GM19240 (cell line): ENCODE data around the gene PTPRN2.

ENCODE experiments used
- DNase-seq: peaks from one replicate; pipeline ENCODE4 v3.0.0; 2011; ENCODE audit warnings: low spot score; ENCODE audit not compliant: insufficient read length

Gene PTPRN2

DNA sequence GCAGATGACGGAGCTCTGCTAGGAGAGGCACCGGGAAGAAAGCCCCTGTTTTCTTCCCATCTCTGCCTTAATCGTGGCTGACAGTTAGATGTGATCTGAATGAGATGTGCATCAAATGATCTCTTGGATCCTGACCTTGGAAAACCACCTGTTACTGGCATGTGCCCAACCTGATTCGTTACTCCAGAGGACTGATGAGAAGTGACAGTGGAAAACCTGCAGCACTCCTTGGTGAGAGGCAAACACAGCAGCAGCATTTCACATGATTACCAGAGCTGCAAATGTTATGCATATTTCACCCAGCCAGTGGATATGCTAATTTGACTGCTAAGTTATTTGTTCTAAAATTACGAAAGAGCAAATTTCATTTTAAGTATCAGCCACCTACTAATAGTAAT, 95.3 kb downstream of the PTPRN2 start:
- DNase-seq = no peak

DNA sequence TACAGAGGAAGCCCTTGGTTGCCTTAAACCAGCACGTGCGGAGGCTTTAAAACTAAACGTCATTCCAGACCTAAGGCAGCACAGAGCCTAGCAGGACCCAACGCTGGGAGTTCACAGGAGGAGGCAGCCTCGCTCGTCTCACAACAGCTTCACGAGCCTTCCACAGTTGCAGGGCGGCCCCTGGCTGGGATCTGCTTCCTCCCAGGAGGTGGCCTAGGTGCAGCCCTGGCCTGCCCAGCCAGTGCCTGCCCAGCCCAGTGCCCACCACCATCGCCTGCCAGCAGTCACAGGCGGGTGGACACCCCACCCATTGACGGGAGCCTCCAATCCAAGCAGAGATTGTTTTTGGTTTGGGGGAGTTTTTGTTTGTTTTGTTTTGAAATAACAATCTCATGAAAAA, 96.5 kb downstream of the PTPRN2 start:
- no peak for DNase-seq

DNA sequence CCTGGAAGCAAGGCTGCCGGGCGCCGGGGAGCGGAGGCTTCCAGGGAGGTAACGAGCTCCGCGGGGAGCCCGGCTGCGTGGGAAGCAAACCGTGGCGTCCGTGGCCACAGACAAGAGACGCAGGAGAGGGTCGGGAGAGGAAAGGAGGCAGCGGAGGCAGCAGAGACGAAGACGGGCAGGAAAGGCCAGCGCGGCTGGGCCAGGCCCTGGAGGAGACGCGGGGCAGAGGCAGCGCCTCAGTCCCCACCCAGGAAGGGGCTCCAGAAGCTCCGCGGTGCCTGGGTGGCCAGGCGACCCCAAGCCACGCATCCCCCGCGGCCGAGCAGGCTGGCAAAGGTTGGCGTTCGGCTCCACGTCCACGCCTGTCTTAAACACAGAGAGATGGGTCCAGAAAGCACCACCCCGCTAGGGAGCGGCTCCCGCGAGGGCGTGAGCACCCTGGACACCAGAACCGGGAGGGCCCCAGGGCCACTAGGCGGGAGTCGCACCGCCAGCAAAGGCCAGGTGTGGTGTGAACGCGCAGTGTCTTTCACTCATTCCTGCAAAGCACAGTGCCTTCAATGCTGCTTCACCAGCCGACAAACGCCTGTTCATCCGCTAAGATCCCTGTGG, 97.3 kb downstream of the PTPRN2 start:
- DNase-seq = no peak

DNA sequence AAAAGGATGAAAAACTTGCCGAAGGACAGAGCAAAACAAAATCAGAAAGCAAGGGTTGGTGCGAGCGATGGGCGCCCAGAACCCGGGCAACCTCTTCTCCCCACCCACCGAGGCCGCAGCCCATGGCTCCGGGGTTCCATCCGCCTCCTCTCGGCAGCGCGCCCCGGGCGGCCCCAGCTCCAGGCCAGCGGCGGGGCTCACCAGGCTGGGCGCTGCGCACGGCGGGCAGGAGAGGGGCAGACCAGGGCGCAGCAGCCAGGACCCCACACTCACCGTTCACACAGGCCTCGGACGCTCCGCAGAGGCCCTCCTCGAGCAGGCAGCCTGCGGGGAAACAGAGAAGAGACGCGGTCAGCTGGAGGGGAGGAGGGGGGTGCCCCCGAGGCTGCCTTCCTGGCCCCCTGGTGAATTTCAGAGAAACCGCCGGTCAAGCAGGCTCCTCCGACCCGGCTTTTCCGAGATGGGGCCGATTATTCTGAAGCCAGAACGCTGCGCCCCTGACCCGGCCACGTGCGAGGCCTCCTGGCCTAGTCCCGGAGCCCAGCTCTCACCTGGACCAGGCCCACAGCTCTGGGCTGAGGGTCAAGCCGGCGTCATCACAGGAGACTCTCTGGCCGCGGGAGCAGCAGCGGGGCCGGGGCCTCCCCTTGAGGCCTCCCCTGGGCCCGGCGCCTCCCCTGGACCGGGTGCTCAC, 98.0 kb downstream of the PTPRN2 start:
- no peak for DNase-seq

- no peak for DNase-seq
These were observed 99.2 kb downstream of the PTPRN2 start for GRCh38 chr7:158488181-158488971.

DNA sequence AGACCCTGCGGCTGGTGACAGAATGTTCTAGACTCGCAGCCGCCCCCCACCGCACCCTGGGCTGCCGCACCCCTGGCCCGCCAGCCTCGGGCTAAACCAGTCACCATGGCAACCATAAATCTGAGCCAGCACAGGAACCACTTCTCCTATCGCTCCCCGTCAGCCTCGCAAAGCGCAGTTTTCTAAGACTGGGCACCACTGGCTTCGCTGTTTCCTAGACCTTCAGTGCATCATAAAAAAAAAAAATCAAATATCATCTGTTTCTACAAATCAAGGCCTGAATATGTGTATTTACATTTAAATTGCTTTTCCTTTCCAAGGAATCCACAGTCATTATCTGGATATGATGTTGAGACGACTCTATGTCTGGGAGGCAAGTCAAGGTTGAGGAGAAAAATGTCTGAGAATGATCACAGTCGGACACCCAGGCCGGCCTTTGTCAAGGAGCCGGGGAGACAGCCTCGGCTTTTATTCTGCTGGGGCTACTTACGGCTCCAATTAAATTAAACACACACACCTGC, 99.9 kb downstream of the PTPRN2 start:
- no peak for DNase-seq

DNA sequence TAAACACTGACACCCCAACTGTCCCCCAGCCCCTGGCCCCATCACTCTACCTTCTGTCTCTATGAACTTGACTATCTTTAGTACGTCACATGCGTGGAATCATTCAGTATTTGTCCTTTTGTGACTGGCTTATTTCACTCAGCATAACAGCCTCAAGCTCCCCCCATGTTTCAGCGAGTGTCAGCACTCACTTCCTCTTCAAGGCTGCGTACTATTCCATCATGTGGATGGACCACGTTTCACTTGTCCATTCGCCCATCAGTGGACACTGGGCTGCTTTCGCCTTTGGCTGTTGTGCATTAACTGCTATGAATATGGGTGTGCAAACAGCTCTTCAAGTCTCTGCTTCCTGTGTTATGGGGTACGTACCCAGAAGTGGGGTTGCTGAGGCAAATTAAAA, 100.7 kb downstream of the PTPRN2 start:
- DNase-seq = no peak

GRCh38 chr7:158484801-158485531, 102.7 kb downstream of the PTPRN2 start:
- DNase-seq = no peak

DNA sequence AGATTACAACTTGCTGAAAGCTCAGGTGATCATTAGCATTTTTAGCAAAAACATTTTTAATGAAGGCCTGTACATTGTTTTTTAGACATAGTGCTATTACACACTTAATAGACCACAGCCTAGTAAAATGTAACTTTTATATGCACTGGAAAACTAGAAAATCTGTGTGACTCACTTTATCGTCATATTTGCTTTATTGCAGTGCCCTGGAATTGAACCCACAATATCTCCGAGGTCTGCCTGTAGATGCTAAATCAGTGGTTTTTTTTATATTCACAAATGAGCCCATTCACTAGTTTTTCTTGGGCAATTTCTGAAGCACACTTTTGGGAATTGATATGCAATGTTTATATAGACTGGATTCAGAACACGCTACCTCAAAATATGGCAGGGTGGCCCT, 105.1 kb downstream of the PTPRN2 start:
- no peak for DNase-seq

- DNase-seq = no peak
These were observed 108.0 kb downstream of the PTPRN2 start for GRCh38 chr7:158479664-158480025.

DNA sequence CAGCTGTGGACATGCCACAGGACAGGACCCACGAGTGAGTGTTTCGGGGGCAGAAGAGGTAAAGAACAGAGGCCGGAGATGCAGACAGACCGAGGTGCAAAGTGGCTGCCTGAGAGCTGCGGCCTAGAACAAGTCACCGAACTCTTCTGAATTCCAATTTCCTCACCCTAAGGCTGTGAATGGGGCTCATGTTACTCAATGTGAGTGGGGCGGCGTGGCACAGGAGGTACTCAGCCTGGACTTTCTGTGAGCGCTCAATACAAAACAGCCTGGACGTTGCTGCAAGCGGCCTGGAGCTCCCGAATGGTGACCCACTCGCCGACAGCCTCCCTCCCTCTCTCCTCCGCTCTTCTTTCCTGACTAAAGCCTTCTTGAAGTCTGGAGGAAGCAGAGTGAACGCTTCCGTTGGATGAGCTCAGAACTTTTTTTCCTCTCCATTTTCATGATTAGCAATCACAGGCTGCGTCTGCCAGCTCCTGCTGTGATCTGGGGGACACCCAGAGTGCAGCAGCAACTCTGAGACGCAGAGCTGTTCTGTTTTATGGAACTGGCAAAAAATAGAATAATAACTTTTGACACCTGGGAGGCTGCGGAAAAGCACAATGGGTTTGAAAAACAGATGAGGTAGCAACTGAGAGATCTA, 108.5 kb downstream of the PTPRN2 start:
- DNase-seq = no peak

DNA sequence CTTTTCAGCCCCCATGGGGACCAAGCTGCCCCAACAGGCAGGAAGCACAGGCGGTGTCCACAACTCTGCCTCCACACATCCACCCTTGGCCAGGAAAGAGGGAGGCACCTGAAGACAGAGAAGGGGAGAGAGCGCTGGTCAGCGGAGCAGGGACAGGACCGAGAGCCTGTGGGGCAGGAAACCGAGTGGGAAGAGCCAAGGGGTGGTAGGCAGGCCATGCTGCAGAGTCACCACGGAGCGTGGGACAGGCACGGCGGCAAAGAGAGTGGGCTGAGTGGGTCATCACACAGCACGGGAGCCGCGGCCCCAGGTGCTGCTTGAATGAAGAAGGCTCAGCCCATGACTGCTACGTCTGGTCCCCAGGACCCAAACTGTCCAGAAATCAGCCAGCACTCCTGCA, 109.8 kb downstream of the PTPRN2 start:
- no peak for DNase-seq

DNA sequence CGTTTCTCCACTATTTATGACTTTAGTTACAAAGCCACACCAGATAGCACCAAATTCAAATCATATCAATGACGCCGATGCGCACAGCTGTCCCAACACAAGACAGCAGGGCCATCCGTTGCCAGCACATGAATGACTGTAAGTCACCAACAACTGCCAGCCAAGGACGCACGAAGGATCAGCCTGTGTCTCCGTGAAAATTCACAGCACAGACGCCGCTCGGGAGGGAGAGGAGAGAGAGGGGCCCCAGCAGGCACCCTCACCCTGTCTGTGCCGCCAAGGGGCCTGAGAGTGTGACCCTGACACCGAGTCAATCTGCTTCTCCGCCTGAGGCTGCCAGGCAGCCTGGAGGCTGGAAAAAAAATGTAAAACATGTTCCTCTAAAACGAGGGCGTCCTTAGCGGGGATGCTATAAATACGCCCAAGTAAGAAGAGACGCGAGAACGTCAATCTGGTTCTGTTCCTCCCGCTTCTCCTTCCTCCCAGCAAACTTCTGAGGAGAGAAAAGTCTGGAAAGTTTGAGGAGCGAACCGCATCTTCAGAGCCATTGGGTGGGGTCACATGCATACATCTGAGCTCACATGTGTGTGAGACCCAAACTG, 111.2 kb downstream of the PTPRN2 start:
- no peak for DNase-seq

- DNase-seq = no peak
These were observed 112.0 kb downstream of the PTPRN2 start for GRCh38 chr7:158475679-158476052.

GRCh38 chr7:158475036-158475678, 112.5 kb downstream of the PTPRN2 start:
- DNase-seq = no peak

- DNase-seq = no peak
These were observed 113.1 kb downstream of the PTPRN2 start for GRCh38 chr7:158474488-158474887.

- no peak for DNase-seq
These were observed 113.7 kb downstream of the PTPRN2 start for GRCh38 chr7:158473946-158474345.

DNA sequence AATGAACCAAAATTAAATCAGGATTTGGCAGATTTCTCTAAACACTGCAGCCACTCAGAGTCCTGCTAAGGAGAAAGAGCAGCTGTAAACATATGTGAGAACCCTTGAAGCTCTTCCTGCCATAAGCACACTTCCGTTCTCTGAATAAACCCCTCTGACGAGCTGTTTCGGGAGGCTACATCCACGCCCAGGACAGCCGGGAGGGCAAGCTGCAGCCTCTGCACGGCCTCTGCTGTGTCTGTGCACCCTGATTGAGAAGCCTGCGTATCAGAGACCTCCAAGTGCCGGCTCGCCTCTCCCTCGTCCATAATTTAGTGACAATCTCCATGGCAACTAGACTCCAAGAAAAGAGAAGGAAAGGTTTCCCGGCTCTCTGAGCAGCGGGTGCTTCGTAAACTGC, 114.4 kb downstream of the PTPRN2 start:
- no peak for DNase-seq

GRCh38 chr7:158472596-158472995, 115.0 kb downstream of the PTPRN2 start:
- DNase-seq = no peak

DNA sequence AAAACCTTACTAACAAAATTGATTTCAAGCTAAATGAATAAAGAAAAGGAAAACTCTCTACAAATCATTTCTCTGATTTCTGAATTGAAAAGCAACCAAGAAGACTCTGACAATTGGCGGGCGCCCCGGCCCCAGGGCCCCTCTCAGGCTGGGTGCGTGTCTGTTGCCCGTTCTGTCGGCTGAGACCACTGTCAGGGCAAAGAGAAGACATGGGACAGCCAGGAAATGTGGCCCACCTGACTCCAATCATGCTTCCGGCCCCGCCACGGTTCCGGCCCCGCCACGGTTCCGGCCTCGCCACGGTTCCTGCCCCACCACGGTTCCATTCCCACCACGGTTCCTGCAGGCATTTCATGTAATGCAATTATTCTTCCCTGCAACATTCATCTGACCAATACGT, 115.9 kb downstream of the PTPRN2 start:
- DNase-seq = no peak
